Measurements from ENCODE around the gene CS. TPM values are rescaled to one million over a fixed set of nuclear protein-coding genes. Genes with fewer than 3 reads are reported as not detected.

Gene CS
- polyA plus RNA-seq, 1 experiment, result 167 TPM

DNA sequence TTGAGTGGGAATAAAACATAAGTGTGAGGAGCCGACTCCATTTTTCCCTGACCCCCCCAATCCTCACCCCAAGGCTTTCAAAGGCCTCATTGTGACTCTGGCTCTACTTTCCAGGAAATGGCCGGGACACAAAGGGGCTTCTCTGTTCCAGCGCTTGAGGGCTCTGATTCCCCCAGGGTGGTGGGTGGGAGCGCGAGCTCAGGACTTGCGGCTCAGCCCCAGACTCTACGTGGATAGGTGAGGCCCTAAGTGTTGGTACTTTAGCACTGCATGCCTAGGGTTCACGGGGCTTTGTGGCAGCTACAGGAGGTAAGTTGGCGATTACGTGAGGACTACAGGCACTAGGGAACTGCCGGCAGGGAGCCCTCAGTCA is 15.1 kb upstream of the CS start:
- H3K27ac ChIP-seq (ENCODE audit: low read depth, low read length), result peak overlapping the region; percentile 68
- ChIA-PET CTCF (interaction anchor here (0.5 to 3.1 kb wide), 6 partner anchors 43 to 442 kb away, joined by 3 to 16 read pairs (median 4); no protein-coding TSS in a partner anchor), POLR2A (interaction anchor here (0.7 to 2.8 kb wide), 16 partner anchors 10 to 149 kb away, joined by 3 to 21 read pairs (median 6); partner anchors contain the start of genes CS, IL23A, PAN2 and RNF41)

DNA sequence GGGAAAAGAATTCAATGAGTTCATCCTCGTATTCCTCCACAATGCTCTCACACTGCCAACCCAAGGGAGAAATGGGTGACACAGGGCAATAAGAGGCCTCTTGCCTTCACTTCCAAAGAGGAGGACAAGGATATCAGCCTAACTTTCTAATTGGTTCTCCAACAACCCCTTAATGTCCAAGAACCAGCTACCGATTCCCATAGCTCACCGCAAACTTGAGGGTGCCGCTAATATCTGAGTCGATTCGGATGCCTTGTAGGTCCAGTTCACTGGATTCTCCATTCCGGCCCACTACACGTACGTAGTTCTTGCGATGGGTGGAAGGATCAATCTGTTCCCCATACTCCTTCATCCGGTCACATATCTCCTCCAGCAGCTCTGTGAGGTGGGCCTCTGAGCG is 10.9 kb upstream of the CS start:
- TF ChIP-seq CTCF (IDR thresholded peaks at IDR 0.05; ENCODE audit: low read depth, low read length), result no peak
- H3K27ac ChIP-seq (ENCODE audit: low read depth, low read length), result no peak overlapping the region
- POLR2A ChIA-PET, result interaction anchor here (0.6 to 1.7 kb wide), 2 partner anchors 10 to 22 kb away, joined by 3 to 4 read pairs; no protein-coding TSS in a partner anchor
- no peaks in the 10 kb centered on the region; the same call in 1 of the 2 replicates for H3K9me3 ChIP-seq (ENCODE audit: control insufficient read depth, insufficient read depth, low read length)
- no peak overlapping the region for H3K4me3 ChIP-seq (ENCODE audit: low read depth, low read length)
- DNase-seq (ENCODE audit: low read depth, low spot score), result no peak
- H3K27me3 ChIP-seq (ENCODE audit: control insufficient read depth, insufficient read depth, low read length), result no peaks in the 10 kb centered on the region
- CTCF ChIA-PET, result interaction anchor here (0.5 to 2.3 kb wide), 3 partner anchors 21 to 153 kb away, joined by 3 to 6 read pairs (median 3); partner anchors contain the start of gene SMARCC2

More for the DNA sequence above, 15.1 kb upstream of the CS start:
- no peaks in the 10 kb centered on the region for H3K27me3 ChIP-seq (ENCODE audit: control insufficient read depth, insufficient read depth, low read length)
- TF ChIP-seq CTCF (IDR thresholded peaks at IDR 0.05; ENCODE audit: low read depth, low read length), result no peak
- H3K9me3 ChIP-seq (ENCODE audit: control insufficient read depth, insufficient read depth, low read length), result no peaks in the 10 kb centered on the region; the same call in 1 of the 2 replicates
- H3K4me3 ChIP-seq (ENCODE audit: low read depth, low read length), result peak overlapping the region; percentile 96
- no peak for DNase-seq (ENCODE audit: low read depth, low spot score)

DNA sequence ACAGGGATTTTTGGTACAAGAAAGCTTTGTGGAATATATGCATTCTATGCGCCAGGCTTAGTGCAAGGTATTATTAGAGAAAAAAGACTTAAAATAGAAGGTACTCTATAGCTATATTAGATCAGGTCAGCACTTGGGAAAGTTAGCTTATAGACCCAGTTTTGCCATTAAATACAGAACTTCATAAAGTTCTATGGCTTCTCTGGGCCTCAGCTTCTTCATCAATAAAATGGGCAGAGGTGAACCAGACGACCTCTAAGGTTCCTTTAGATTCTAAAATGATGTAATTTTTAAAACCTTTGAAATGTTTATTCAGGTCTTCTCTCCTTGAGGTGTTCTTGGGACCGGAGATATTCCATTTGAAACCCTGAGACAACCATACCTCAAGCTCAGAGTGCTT is 8.6 kb upstream of the CS start:
- no peaks in the 10 kb centered on the region for H3K27me3 ChIP-seq (ENCODE audit: control insufficient read depth, insufficient read depth, low read length)
- no peaks in the 10 kb centered on the region for H3K9me3 ChIP-seq (ENCODE audit: control insufficient read depth, insufficient read depth, low read length)
- no peak for TF ChIP-seq CTCF (IDR thresholded peaks at IDR 0.05; ENCODE audit: low read depth, low read length)
- no peak overlapping the region for H3K27ac ChIP-seq (ENCODE audit: low read depth, low read length)
- ChIA-PET CTCF (interaction anchor here (1.2 to 1.3 kb wide), 3 partner anchors 9 to 155 kb away, joined by 3 to 5 read pairs (median 3); partner anchors contain the start of gene CS), POLR2A (interaction anchor here (0.6 kb wide), 1 partner anchor 7 kb away, joined by 4 read pairs; no protein-coding TSS in a partner anchor)
- DNase-seq (ENCODE audit: low read depth, low spot score), result no peak
- no peak overlapping the region for H3K4me3 ChIP-seq (ENCODE audit: low read depth, low read length)

DNA sequence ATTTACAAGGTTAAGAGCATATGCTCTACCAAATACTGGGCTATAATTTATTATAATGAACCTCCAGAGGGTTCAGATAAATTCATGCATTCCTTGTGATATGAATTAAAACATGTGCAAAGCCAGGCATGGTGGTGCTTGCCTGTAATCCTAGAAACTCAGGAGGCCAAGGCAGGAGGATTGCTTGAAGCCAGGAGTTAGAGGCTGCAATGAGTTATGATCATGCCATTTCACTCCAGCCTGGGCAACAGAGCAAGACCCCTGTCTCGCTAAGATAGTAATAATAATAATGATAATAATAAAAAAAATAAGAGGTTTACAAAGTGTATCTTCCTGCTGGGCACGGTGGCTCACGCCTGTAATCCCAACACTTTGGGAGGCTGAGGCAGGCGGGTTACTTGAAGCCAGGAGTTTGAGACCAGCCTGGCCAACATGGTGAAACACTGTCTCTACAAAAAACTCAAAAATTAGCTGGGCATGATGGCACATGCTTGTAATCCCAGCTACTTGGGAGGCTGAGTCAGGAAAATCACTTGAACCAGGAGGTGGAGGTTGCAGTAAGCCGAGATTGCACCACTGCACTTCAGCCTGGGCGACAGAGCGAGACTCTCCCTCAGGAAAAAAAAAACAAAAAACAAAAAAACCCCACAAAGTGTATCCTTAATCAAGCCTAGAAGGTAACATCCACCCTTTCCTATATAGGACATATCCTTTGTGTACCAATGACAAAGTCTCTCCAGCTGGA is 7.3 kb upstream of the CS start:
- DNase-seq (ENCODE audit: low read depth, low spot score), result no peak
- TF ChIP-seq CTCF (IDR thresholded peaks at IDR 0.05; ENCODE audit: low read depth, low read length), result no peak
- Histone ChIP-seq H3K4me3 (ENCODE audit: low read depth, low read length) (no peak overlapping the region), H3K27ac (ENCODE audit: low read depth, low read length) (no peak overlapping the region), H3K9me3 (ENCODE audit: control insufficient read depth, insufficient read depth, low read length) (no peaks in the 10 kb centered on the region), H3K27me3 (ENCODE audit: control insufficient read depth, insufficient read depth, low read length) (no peaks in the 10 kb centered on the region)
- POLR2A ChIA-PET, result no interaction called here
- CTCF ChIA-PET, result no interaction called here
